RWPE2 (cell line): ENCODE data around the gene FEV.

Experiments used
- ATAC-seq: fragments of 200-7000 bp; cut with Tn5 transposase; 3 replicates; pipeline ENCODE4 v1.9.1; 2021; ENCODE audit warnings: low read depth
- DNase-seq: peaks from one replicate; pipeline ENCODE4 v3.0.0-alpha.2; 2020; ENCODE audit warnings: low spot score
- H3K27ac ChIP-seq: fragments of 450-650 bp; 2 replicates; pipeline ENCODE4 v1.5.1; 2017; ENCODE audit warnings: mild to moderate bottlenecking; ENCODE audit not compliant: poor library complexity, severe bottlenecking
- H3K27me3 ChIP-seq: fragments of 250-450 bp; sonication (Bioruptor Pico); 2 replicates; pipeline ENCODE4 v1.5.1; 2021; ENCODE audit warnings: mild to moderate bottlenecking, moderate library complexity; ENCODE audit not compliant: insufficient read depth, poor library complexity, severe bottlenecking
- H3K36me3 ChIP-seq: fragments of 250-450 bp; sonication (Bioruptor Pico); 2 replicates; pipeline ENCODE4 v1.5.1; 2020; ENCODE audit warnings: low read depth, mild to moderate bottlenecking, moderate library complexity
- H3K4me1 ChIP-seq: fragments of 250-450 bp; sonication (Bioruptor Pico); 2 replicates; pipeline ENCODE4 v1.5.1; 2021; ENCODE audit warnings: mild to moderate bottlenecking, moderate library complexity; ENCODE audit not compliant: insufficient read depth, poor library complexity, severe bottlenecking
- H3K4me3 ChIP-seq: fragments of 250-450 bp; sonication (Bioruptor Pico); 2 replicates; pipeline ENCODE4 v1.5.1; 2021; ENCODE audit warnings: mild to moderate bottlenecking, moderate library complexity; ENCODE audit not compliant: severe bottlenecking
- H3K9me3 ChIP-seq: fragments of 250-450 bp; sonication (Bioruptor Pico); 2 replicates; pipeline ENCODE4 v1.5.1; 2021; ENCODE audit warnings: mild to moderate bottlenecking, moderate library complexity; ENCODE audit not compliant: severe bottlenecking
- TF ChIP-seq, protein P1 (sequence below): fragments of 450-650 bp; IDR thresholded peaks from one replicate; pipeline ENCODE4 v1.5.1; 2017; ENCODE audit warnings: mild to moderate bottlenecking, moderate library complexity; ENCODE audit not compliant: poor library complexity, severe bottlenecking

The FEV gene

DNA sequence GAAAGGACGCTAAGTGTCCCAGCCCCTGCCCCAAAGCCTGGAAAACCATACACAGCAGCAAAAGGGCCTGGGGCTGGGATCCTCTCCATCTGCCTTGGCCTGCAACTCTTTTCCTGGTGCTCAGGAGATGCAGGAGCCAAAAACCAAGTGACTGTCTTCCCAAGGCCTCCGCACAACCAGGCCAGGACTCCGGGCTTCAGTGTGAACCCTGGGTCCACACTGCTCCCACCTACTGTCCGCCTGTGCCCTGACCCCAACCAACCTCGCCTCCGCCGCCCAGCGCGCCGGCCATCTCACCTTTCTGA is 1.1 kb downstream of the FEV start:
- Histone ChIP-seq H3K4me1 (no peaks in the 10 kb centered on the region), H3K36me3 (no peaks in the 10 kb centered on the region), H3K4me3 (no peak overlapping the region), H3K27ac (no peak overlapping the region), H3K27me3 (peaks cover 93% of the 10 kb centered on the region), H3K9me3 (no peaks in the 10 kb centered on the region)
- ATAC-seq: no peak
- DNase-seq: no peak
- TF ChIP-seq, protein P1, sequence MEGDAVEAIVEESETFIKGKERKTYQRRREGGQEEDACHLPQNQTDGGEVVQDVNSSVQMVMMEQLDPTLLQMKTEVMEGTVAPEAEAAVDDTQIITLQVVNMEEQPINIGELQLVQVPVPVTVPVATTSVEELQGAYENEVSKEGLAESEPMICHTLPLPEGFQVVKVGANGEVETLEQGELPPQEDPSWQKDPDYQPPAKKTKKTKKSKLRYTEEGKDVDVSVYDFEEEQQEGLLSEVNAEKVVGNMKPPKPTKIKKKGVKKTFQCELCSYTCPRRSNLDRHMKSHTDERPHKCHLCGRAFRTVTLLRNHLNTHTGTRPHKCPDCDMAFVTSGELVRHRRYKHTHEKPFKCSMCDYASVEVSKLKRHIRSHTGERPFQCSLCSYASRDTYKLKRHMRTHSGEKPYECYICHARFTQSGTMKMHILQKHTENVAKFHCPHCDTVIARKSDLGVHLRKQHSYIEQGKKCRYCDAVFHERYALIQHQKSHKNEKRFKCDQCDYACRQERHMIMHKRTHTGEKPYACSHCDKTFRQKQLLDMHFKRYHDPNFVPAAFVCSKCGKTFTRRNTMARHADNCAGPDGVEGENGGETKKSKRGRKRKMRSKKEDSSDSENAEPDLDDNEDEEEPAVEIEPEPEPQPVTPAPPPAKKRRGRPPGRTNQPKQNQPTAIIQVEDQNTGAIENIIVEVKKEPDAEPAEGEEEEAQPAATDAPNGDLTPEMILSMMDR: no peak

DNA sequence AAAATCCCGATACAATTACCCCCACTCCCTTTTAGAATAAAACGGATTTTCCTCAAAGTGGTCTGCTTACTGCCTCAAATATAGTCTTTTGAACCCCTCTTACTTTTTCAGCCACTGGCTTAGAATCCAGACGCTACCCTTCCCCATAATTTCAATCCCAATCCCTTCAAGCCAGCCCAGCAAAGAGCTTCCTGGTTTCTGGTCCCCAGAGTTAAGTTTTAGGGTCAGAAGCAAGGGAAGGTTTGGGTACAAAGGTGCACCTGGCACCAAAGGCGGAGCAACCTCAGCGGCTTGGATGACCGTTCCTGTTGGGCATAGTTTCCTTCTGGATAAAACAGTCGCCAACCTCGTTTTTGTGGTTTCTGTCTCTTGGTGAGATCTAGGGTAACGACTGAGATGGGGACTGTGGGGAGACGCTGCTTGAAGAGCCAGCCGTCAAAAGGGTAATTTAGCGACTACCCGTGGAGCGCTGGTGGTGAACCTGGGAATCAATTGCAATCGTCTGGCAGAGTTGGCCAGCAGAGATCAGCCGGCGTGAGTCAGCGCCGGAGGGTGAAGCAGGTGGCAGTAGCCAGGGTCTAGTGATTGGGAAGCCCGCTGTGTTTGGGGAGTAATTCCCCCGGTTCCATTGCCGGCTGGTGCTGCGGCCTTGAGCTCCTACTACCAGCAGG is 1.6 kb downstream of the FEV start:
- TF ChIP-seq, protein P1: no peak
- Histone ChIP-seq H3K9me3 (no peaks in the 10 kb centered on the region), H3K4me1 (no peaks in the 10 kb centered on the region), H3K36me3 (no peaks in the 10 kb centered on the region), H3K4me3 (no peak overlapping the region), H3K27ac (no peak overlapping the region), H3K27me3 (peaks cover 91% of the 10 kb centered on the region)
- ATAC-seq (no peak), DNase-seq (no peak)

DNA sequence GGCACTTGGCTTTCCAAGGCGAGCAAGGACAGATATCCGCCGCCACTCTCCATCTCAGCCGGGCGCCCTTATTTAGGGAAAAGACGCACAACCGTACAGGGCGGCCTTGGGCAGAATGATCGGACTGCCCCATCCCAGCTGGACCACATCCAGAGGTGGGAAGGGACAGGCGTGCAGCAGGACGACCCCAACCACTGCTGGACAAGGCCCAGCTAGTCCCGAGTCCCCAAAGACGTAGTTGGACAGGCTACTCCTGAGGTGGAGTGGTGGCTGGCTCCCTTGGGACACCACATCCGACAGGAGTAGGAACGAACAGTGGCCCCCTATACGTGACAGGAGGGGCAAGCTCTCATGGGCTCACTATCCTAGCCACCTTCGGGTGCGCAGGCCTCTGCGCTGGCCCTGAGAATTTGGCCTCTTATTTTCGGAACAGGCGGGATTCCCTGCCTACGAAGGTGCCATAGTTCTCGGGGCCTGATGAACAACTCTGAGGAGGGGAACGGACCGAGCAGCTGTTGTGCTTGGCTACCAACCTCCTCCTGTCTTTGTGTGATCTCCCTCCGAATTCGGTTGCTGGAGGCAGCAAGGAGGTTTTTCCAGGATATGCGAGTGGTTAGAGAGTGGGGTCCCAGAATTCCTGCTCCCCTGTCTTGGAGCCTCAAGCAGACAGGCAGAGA is 2.3 kb downstream of the FEV start:
- H3K4me3 ChIP-seq: no peak overlapping the region
- no peak overlapping the region for H3K27ac ChIP-seq
- H3K4me1 ChIP-seq: no peaks in the 10 kb centered on the region
- no peaks in the 10 kb centered on the region for H3K9me3 ChIP-seq
- DNase-seq: no peak
- H3K36me3 ChIP-seq: no peaks in the 10 kb centered on the region
- no peak for ATAC-seq
- peaks cover 88% of the 10 kb centered on the region for H3K27me3 ChIP-seq
- TF ChIP-seq, protein P1: no peak

DNA sequence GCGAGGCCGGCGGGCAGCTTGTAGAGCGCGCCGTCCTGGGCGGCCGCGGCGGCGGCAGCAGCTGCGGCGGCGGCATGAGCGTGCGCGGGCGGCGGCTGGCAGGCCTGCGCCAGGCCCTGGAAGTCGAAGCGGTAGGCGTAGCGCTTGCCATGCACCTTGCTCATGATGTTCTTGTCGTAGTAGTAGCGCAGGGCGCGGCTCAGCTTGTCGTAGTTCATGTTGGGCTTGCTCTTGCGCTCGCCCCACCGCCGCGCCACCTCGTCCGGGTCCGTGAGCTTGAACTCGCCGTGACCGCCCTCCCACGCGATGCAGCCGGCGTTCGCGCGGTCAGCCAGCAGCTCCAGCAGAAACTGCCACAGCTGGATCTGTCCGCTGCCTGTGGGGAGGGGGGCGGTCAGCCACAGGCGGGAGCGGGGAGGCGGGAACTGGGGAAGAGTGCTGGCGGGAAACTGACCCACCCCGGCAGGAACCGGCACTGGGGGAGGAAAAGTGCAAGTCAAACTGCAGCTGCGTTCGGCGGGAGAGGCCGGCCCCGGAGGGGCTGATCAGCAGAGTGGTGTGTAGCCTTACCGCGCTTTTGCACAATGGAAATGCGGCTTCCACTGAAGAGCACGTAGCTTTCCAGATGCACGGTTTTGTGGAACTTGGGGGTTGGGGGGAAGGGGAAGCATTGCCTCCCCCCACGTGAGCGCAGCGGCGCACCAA is 3.0 kb downstream of the FEV start:
- peak; percentile 50 for DNase-seq
- TF ChIP-seq, protein P1: no peak

More for the DNA sequence above, 3.0 kb downstream of the FEV start:
- no peaks in the 10 kb centered on the region for H3K36me3 ChIP-seq
- ATAC-seq: peak; percentile 36
- H3K27me3 ChIP-seq: peaks cover 86% of the 10 kb centered on the region
- no peaks in the 10 kb centered on the region for H3K9me3 ChIP-seq
- H3K4me3 ChIP-seq: no peak overlapping the region
- no peaks in the 10 kb centered on the region for H3K4me1 ChIP-seq
- no peak overlapping the region for H3K27ac ChIP-seq
